ENCODE results near the gene NT5C1B. TPM values are rescaled to one million over a fixed set of nuclear protein-coding genes. Genes with fewer than 3 reads are reported as not detected.

Gene NT5C1B
- total and polyA plus RNA-seq, 2 donors from 2014 or later = not detected

- no peak overlapping the region for H3K27ac ChIP-seq (ENCODE audit: low read depth in 2 of 2, low read length in 2 of 2)
- no peak for TF ChIP-seq CTCF (IDR thresholded peaks at IDR 0.05; ENCODE audit: borderline replicate concordance, extremely low read depth, insufficient read depth)
- H3K36me3 ChIP-seq (ENCODE audit: control insufficient read depth in 2 of 3, insufficient read depth in 3 of 3, low read length in 3 of 3) = no peaks in the 10 kb centered on the region
- FAIRE-seq (no peak), DNase-seq (peak in 4 of 5 donors; percentile 62 to 75 (median 69))
- intact Hi-C loops (cut with DNase I) = no loop called here
- H3K27me3 ChIP-seq (ENCODE audit: control insufficient read depth, insufficient read depth, low read length) = no peaks in the 10 kb centered on the region
- no peaks in the 10 kb centered on the region for H3K9me3 ChIP-seq (ENCODE audit: control insufficient read depth in 2 of 3, insufficient read depth in 1 of 3, low read length in 3 of 3)
- no peak overlapping the region for H3K4me3 ChIP-seq (ENCODE audit: low read length in 3 of 3)
- peaks cover 0 to 5% (median 0%) of the 10 kb centered on the region in 3 donors for H3K4me1 ChIP-seq (ENCODE audit: control insufficient read depth in 2 of 3, insufficient read depth in 2 of 3, low read depth in 1 of 3, low read length in 3 of 3)
- H3K9ac ChIP-seq (ENCODE audit: low read length in 3 of 3) = no peak overlapping the region
Observed at GRCh38 chr2:18514526-18515461, 74.6 kb downstream of the NT5C1B start.

Other genes starting within 250 kb of the NT5C1B start
- gene RDH14, start 28.9 kb downstream of the NT5C1B start, total RNA-seq = 22.1 TPM
- gene RDH14, start 28.9 kb downstream of the NT5C1B start, polyA plus RNA-seq (ENCODE audit: insufficient read depth, low read depth, low replicate concordance) = 31.6 TPM

Measured in kidney (tissue), 14 donors.